Thymus (tissue), 11 donors: ENCODE data around the gene NINJ1. TPM values are rescaled to one million over a fixed set of nuclear protein-coding genes. Genes with fewer than 3 reads are reported as not detected.

Source experiments
- DNase-seq, 9 donors: peaks; one replicate each; pipeline ENCODE4 v3.0.0-alpha.2; 2013; ENCODE audit warnings: low spot score in 9 of 9, low read depth in 6 of 9, missing footprints in 1 of 9
- H3K27ac ChIP-seq, 2 donors: one replicate each; pipeline ENCODE4 v1.5.1; 2013; ENCODE audit warnings: control low read depth in 1 of 2, low read depth in 1 of 2, low read length in 1 of 2, mild to moderate bottlenecking in 1 of 2, moderate library complexity in 1 of 2
- H3K27me3 ChIP-seq, 2 donors: one replicate each; pipeline ENCODE4 v1.5.1; 2013; ENCODE audit warnings: low read length in 1 of 2; ENCODE audit not compliant: control insufficient read depth in 2 of 2, insufficient read depth in 1 of 2
- H3K36me3 ChIP-seq, 2 donors: one replicate each; pipeline ENCODE4 v1.5.1; 2013; ENCODE audit warnings: low read length in 1 of 2, mild to moderate bottlenecking in 1 of 2, moderate library complexity in 1 of 2; ENCODE audit not compliant: control insufficient read depth in 2 of 2, insufficient read depth in 2 of 2
- H3K4me1 ChIP-seq, 2 donors: one replicate each; pipeline ENCODE4 v1.5.1; 2013; ENCODE audit warnings: low read length in 2 of 2; ENCODE audit not compliant: control insufficient read depth in 2 of 2, insufficient read depth in 2 of 2
- H3K4me3 ChIP-seq, 2 donors: one replicate each; pipeline ENCODE4 v1.5.1; 2013; ENCODE audit warnings: low read length in 2 of 2, control low read depth in 1 of 2, mild to moderate bottlenecking in 1 of 2
- H3K9me3 ChIP-seq, 2 donors: one replicate each; pipeline ENCODE4 v1.5.1; 2013; ENCODE audit warnings: low read length in 1 of 2, mild to moderate bottlenecking in 1 of 2; ENCODE audit not compliant: control insufficient read depth in 2 of 2, insufficient read depth in 1 of 2
- WGBS: extraction: QIAGEN DNeasy Blood & Tissue Kit; methylation state at CpG from one replicate; pipeline ENCODE4 v1.1.7; 2013; 5-methylcytosine and 5-hydroxymethylcytosine counted together
- polyA plus RNA-seq: library from polyadenylated mRNA; stranded (reverse); fragments of 200-250 nt; gene quantifications from one replicate; pipeline ENCODE4 v1.2.3, GENCODE V29; 2013
- total RNA-seq: library from RNA; stranded (reverse); fragments of 120-200 nt; gene quantifications from one replicate; pipeline ENCODE4 v1.2.4, GENCODE V29; 2013
- donor health status: healthy.

Gene NINJ1
- total and polyA plus RNA-seq, 2 donors = 30.0 to 39.4 TPM

DNA sequence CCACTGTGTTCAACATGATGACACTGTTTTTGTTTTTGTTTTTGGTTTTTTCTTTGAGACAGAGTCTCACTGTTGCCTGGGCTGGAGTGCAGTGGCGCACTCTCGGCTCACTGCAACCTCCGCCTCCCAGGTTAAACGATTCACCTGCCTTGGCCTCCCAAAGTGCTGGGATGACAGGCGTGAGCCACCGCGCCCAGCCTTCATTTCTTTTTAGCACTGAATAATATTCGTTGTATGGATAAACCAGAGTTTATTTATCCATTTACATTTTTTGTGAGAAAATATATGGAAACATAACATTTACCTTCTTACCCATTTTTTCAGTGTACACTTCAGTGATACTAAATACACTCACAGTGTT, 33.8 kb downstream of the NINJ1 start:
- H3K27me3 ChIP-seq = no peaks in the 10 kb centered on the region
- H3K36me3 ChIP-seq = peaks cover 0 to 3% of the 10 kb centered on the region in 2 donors
- peaks cover 2 to 4% of the 10 kb centered on the region in 2 donors for H3K9me3 ChIP-seq
- no peak overlapping the region for H3K4me3 ChIP-seq
- no peak for DNase-seq
- 95% methylated on average over 8 of the region's 8 CpGs for WGBS
- peaks cover 17 to 38% of the 10 kb centered on the region in 2 donors for H3K4me1 ChIP-seq
- H3K27ac ChIP-seq = peak overlapping the region in 1 of 2 donors; percentile 7

DNA sequence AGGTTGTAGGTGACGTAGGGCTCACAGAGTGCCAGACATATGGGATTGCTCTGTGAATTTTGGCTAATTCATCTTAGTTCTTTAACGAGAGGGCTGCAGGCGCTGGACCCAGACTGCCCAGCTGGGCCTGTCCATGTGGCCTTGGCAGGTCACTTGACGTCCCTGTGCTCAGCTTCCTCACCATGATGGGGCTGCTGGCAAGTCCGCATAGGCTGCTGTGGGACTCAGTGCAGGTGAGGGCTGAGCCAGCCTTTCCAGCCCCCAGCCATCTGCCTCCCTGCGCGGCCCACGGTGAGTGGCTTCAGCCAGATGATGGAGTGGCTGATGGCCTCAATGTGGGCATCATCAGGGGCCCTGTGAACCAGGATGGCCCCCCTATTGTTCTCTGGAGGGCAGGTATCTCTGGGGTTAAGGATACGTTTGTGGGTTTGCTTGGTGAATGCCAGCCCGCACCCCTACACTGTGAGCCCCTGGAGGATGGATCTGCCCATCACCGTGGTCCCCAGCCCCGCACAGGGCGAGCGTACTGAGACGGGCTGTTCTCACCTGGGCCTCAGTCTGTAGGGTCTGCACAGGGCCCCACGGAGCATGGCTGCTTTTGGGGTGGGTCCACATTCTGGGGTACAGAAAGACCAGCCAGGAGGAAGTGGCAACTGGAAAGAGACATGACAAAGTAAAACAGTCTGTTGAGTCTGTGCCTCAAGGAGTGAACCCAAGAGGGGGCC, 34.3 kb downstream of the NINJ1 start:
- peaks cover 21 to 44% of the 10 kb centered on the region in 2 donors for H3K4me1 ChIP-seq

DNA sequence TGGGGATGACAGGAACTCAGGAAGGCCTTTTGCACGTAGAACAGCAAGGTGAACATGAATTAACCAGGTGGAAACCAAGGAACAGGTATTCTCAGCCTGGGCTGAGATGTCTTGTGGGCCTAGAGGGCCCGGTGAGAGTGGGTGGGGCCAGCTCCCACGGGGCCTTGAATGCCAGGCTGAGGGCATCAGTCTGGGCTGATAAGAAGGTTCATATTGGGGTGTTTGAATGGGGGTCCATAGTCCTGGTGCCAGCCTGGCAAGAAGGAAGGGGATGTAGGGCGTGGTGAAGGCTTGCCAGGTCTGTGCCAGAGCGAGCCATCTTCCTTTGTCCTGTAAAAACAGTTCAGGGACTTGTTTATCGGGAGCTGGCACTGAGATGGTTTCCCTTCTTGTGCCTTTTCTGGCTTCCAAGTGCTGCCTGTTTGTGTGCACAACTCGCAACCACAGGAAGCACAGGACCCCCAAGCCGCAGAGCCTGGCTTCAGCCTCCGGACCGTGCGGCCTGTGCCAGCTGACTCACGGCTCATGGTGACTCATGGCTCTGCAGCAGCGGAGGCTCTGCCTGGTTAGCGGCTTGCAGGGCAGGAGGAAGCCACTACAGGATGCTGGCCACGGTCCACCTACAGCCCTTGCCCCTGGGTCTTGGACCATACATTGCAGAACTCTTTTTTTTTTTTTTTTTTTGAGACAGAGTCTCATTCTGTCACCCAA, 35.7 kb downstream of the NINJ1 start:
- Histone ChIP-seq H3K27me3 (no peaks in the 10 kb centered on the region), H3K9me3 (no peaks in the 10 kb centered on the region), H3K27ac (peak overlapping the region in 1 of 2 donors; percentile 50), H3K4me1 (peaks cover 29 to 57% of the 10 kb centered on the region in 2 donors), H3K36me3 (no peaks in the 10 kb centered on the region), H3K4me3 (no peak overlapping the region)
- 20% methylated on average over 15 of the region's 15 CpGs for WGBS
- DNase-seq = peak in 1 of 9 donors; percentile 35

More for the DNA sequence above, 34.3 kb downstream of the NINJ1 start:
- Histone ChIP-seq H3K36me3 (peaks cover 0 to 3% of the 10 kb centered on the region in 2 donors), H3K9me3 (peaks cover 0 to 2% of the 10 kb centered on the region in 2 donors), H3K4me3 (no peak overlapping the region), H3K27me3 (no peaks in the 10 kb centered on the region), H3K27ac (peak overlapping the region in 1 of 2 donors; percentile 7)
- WGBS = 88% methylated on average over 16 of the region's 16 CpGs
- DNase-seq = no peak

- WGBS = 73% methylated on average over 11 of the region's 11 CpGs
- H3K4me3 ChIP-seq = peak overlapping the region in 1 of 2 donors; percentile 77
- peak in 1 of 9 donors; percentile 28 for DNase-seq
- no peaks in the 10 kb centered on the region for H3K9me3 ChIP-seq
- no peaks in the 10 kb centered on the region for H3K36me3 ChIP-seq
- no peaks in the 10 kb centered on the region for H3K27me3 ChIP-seq
- peak overlapping the region in 1 of 2 donors; percentile 12 for H3K27ac ChIP-seq
- H3K4me1 ChIP-seq = peaks cover 29 to 64% of the 10 kb centered on the region in 2 donors
Measured at GRCh38 chr9:93097511-93098201, 36.4 kb downstream of the NINJ1 start.

DNA sequence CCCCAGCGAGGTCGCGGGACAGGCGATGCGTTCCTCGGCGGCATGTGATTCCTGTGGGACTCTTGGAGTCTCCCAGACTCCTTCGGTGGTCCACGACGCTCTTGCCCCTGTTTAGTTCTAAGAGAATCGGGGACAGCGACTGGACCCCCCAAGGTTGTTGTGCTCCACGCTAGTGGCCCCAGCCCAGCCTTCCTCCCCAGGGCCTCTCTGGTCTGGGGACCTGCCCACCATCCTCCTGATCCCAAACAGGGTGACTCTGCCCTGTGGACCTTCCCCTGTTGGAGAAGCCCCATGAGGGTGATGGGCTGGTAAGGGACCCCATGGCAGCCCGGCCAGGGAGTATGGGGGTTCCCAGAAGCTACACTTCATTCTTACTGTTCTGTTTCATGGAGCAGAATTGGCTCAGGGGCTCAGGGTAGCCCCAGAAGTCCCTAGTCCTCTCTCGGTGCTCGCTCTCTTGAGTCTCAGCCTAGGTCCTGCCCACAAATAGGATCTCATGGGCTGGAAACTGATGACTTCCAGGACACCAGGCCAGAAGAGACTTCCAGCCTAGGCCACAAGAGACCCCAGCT, 37.2 kb downstream of the NINJ1 start:
- H3K27ac ChIP-seq = no peak overlapping the region
- H3K4me1 ChIP-seq = peaks cover 29 to 71% of the 10 kb centered on the region in 2 donors
- H3K9me3 ChIP-seq = no peaks in the 10 kb centered on the region
- H3K27me3 ChIP-seq = no peaks in the 10 kb centered on the region
- 13% methylated on average over 16 of the region's 16 CpGs for WGBS
- DNase-seq = no peak
- no peaks in the 10 kb centered on the region for H3K36me3 ChIP-seq
- H3K4me3 ChIP-seq = peak overlapping the region; percentile 61 to 77

DNA sequence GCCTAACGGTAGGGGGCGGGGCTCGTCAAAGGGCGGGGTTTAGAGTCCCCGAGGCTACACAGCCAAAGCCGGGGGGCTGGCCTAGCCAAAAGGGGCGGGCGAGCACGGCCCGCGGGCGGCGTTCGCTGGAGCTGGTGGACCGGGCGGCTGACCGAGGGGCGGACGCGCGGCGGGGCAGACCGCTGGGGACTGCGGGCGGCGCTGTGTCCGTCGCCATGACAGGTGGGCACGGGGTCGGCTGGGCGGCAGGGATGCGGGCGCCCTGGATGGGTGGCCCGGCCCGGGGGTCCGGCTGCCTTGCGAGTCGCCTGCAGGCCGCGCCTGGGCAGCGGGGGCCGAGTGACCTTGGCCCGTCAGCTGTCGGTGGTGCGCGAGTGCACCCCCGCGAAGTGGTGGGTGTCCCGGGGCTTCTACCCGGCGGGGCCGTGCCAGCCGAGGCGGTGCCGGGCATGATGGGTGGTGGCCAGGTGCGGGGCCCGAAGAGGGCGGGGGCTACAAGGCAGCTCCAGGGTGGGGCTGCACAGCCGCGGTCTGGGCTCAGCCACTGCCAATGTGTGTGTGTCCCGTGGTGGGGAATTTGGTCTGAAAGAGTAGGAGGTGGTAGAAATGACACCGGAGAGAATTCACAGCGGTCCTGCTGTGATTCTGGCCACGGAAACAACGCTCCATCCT, 37.8 kb downstream of the NINJ1 start, which contains the start of gene CARD19:
Gene CARD19 (plus strand): TSS at position 87 of the 672 bp plus-strand sequence. CDS start 129 bp downstream, at position 216.
- under 1% methylated on average over 65 of the region's 65 CpGs for WGBS
- Histone ChIP-seq H3K27me3 (no peaks in the 10 kb centered on the region), H3K4me3 (peak within 1 kb of the TSS; percentile 61 to 77), H3K36me3 (no peaks in the 10 kb centered on the region), H3K4me1 (peaks cover 29 to 71% of the 10 kb centered on the region in 2 donors), H3K9me3 (no peaks in the 10 kb centered on the region), H3K27ac (peak within 1 kb of the TSS; percentile 95)
- DNase-seq = peak in 2 of 9 donors; percentile 48 to 59

- Histone ChIP-seq H3K4me3 (peak overlapping the region; percentile 57 to 77), H3K4me1 (peaks cover 29 to 71% of the 10 kb centered on the region in 2 donors)
- peak; percentile 94 to 100 (median 99) for DNase-seq
Measured at GRCh38 chr9:93095205-93096130, 38.6 kb downstream of the NINJ1 start.

More at GRCh38 chr9:93095205-93096130, 38.6 kb downstream of the NINJ1 start:
- H3K27ac ChIP-seq = peak overlapping the region; percentile 95
- H3K36me3 ChIP-seq = no peaks in the 10 kb centered on the region
- WGBS = 5% methylated on average over 95 of the region's 95 CpGs
- no peaks in the 10 kb centered on the region for H3K27me3 ChIP-seq
- H3K9me3 ChIP-seq = no peaks in the 10 kb centered on the region
